GM18511 (cell line): Measurements from ENCODE around the gene SKA3.
A peak's percentile ranks its signal among the peaks of the same experiment; 100 is the strongest.
"Not testable (repeated sequence)": the region's sequence is repeated elsewhere in the genome, so short reads cannot be mapped to it uniquely, and the experiment has no call there.

Experiments
- ATAC-seq: cut with Tn5 transposase; IDR thresholded peaks from one replicate; pipeline ENCODE4 v1.9.1; 2021; ENCODE audit warnings: mild to moderate bottlenecking, moderate library complexity; ENCODE audit not compliant: unreplicated experiment

Gene SKA3

GRCh38 chr13:21176215-21176981, at the start of gene SKA3, which contains the start of gene MRPL57:
Gene SKA3, minus strand, starts transcription at chr13:21176552. Its CDS starts 75 bp downstream, at chr13:21176477.
Gene MRPL57, plus strand, starts transcription at chr13:21176658. Its CDS starts 259 bp downstream, at chr13:21176917.
- peak; percentile 90 for ATAC-seq

DNA sequence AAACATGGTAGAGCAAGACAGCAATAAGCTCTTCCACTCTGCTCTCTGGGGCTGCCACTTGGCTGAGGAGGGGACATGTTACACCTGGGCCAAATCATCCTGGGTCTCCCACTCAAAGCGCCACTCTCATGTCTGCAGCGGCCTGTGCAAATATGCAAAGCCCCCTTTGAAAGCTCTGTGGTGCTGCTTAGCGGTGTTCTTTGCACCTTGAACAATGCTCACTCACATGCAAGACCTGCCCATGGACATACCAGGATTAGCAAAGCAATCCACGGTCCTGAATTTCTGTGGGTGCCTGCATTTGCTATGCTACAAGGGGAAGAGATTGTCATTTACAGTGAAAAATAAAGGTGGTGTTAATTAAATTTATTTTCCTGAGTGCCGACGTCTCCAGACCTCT, 48.7 kb upstream of the SKA3 start:
- ATAC-seq = no peak

DNA sequence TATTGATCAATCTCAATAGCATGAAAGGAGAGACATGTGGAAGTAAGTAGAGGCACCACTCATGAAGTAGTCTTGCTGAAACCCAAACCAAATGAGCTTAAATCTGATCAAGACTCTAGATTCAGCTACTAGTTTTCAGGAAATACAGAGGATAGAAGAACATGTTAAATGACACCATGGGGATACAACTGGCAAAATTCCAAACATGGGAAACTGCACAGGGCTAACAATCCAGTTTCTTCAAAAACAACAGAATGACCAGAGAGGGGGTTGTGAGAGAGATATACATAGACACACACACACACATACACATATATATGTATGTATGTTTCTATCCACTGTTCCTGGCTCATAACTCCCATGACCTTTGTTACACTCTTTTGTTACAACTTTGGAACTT, 44.9 kb upstream of the SKA3 start:
- no peak for ATAC-seq

DNA sequence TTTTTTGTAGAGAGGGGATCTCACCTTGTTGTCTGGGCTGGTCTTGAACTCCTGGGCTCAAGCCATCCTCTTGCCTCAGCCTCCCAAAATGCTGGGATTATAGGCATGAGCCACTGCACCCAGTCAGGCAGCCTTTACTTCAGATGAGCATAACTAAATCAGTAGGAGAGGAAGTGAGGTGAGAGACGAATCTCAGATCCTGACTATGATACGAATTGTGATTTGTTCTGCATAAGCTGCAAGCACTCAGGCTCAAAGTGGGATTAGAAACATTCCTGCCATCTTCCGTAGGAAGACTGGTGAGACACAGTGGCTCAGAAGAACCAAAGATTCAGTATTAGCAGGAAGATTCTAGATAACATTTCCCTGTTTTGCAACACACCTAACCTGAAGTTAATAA, 43.4 kb upstream of the SKA3 start:
- ATAC-seq = not testable (repeated sequence)

DNA sequence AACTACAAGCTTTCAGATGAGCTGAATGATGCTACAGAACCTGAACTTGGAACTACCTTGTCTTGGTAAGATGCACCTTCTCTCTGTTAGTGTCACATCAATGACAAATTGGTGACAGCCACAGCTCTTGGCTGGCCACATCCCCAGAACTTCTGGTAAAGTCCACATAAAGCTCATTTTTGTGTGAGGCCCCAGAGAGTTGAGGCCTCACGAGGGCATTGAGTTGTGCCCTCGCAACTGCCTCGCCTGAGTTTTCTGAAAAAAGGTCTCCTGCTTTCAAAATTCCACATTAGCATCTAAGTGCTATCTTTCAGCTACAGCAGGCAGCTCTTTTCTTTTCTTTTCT, 42.7 kb upstream of the SKA3 start:
- ATAC-seq = peak; percentile 58

GRCh38 chr13:21218351-21219035, 42.1 kb upstream of the SKA3 start:
- peak; percentile 98 for ATAC-seq

DNA sequence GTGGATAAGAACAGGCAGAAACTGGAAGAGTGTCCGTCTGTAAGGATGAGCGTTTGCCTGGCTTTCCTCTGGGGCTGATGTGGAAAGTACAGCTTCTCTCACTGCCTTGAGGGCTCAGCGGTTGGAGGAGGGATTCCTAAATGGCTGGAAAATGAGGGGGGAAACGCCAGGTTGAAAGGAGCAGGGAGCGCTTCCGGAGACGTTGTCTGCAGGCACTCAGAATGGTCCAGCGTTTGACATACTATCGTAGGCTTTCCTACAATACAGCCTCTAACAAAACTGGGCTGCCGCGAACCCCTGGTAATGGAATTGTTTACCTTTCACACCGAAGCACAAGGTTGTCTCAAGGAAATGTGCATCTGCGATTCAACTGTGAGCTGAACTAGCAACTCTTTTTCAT, 40.0 kb upstream of the SKA3 start:
- ATAC-seq = no peak

- ATAC-seq = not testable (repeated sequence)
These were observed 39.1 kb upstream of the SKA3 start for GRCh38 chr13:21215419-21215818.

DNA sequence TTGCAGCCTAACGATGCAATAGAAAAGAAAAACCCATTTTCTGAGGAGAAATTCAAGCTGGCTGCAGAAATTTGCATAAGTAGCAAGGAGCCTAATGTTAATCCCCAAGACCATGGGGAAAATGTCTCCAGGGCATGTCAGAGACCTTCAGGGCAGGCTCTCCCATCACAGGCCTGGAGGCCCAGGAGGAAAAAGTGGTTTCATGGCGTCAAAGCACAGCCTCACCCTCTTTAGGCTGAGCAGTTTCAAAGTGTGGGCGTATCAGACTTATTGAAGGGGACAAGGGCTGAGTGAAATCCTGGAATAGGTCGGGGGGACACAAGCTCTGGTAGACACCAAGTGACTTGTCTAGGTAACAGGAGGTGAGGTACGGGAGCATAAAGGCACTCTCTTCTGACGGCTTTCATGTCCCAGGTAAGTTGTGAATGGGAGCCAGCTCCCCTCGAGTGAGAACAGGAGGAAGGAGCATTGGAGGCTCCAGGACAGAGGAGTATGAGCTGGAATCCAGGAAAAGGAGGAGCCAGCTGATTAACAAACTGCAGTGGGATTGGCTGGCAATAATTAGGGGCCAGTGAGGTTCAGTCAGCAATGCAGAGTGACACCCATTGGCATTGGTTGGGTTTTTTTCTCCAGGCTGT, 35.9 kb upstream of the SKA3 start:
- ATAC-seq = no peak

DNA sequence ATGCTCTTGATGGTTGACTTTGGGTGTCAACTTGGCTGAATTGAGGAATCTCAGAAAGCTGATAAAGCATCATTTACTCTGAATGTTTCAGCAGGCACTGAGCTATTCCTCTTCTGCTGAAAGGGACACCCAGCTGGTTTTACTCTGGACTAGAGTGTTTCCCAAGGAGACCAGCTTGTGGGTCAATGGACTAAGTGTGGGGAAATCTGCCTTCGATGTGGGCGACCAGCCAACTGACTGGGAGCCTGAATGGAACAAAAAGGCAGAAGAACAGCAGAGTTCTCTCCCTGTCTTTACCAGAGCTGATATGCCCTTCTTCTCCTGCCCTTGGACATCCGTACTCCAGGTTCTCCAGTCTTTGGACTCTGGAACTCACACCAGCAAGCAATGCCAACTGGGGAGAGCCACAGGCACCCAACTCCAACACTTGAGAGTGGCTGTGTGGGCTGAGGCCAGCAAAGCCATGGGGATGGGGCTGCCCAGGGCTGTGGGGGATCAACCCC, 32.4 kb upstream of the SKA3 start:
- no peak for ATAC-seq

DNA sequence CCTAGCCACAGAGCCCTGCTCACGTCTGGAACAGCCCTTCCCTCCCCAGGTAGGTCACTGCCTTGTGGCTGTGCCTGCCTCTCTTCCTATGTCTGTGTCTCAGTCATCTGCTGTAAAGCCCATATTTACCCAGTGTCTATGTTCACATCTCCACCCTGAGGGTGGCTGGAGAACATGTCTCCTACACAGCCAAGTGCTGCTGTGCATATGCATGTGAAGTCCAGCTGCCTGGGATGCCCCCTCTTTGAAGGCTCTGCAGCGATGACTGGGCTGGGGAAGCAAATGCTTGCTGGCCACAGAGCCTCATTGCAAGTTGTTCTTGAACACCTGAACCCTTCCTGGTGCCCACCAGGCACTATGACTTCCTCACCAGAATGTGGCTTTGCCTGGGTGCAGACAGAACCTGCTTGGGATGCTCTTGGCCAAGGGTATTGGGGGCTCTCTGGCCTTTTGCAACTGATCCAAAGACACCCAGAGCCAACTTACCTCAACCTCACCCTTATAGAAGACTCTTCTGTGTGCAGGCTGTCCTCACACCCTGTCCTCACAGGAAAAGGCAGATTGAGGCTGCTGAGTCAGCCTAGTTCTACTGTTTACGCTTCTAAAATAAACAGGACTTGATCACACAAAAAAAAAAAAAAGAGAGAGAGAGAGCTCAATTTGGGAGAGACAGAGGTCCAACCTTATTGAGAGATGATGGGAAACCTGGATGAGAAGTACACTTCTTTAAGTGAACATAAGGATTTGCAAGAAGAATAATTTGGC, 26.6 kb upstream of the SKA3 start:
- no peak for ATAC-seq

- not testable (repeated sequence) for ATAC-seq
These were observed 25.3 kb upstream of the SKA3 start for GRCh38 chr13:21201456-21202190.

DNA sequence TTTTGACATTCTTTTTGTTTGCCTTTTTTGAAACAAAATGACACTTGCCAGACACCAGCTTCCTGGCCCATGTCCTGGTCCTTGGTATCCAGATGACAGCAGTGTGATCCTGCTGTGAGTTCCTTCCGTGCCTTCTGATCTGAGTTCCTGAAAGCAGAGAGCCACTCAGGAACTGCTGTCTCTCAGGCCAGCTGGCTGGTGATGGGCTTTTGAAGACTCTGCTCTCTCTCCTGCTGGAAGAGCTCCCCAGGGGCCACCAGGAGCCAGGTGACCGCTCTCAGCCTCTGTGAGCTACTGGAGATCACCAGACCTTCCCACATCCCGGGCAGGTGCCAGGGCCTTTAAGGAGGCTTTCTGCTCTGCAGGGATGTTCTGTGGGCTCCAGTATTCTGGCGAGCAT, 22.0 kb upstream of the SKA3 start:
- ATAC-seq = not testable (repeated sequence)

GRCh38 chr13:21197606-21198225, 21.4 kb upstream of the SKA3 start:
- ATAC-seq = not testable (repeated sequence)

- not testable (repeated sequence) for ATAC-seq
These were observed 18.4 kb upstream of the SKA3 start for GRCh38 chr13:21194756-21195155.

DNA sequence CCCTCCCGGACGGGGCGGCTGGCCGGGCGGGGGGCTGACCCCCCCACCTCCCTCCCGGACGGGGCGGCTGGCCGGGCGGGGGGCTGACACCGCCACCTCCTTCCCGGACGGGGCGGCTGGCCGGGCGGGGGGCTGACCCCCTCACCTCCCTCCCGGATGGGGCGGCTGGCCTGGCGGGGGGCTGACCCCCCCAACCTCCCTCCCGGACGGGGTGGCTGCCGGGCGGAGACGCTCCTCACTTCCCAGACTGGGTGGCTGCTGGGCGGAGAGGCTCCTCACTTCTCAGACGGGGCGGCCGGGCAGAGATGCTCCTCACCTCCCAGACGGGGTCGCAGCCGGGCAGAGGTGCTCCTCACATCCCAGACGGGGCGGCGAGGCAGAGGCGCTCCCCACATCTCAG, 10.1 kb upstream of the SKA3 start:
- ATAC-seq = not testable (repeated sequence)

GRCh38 chr13:21181671-21182070, 5.3 kb upstream of the SKA3 start:
- no peak for ATAC-seq

DNA sequence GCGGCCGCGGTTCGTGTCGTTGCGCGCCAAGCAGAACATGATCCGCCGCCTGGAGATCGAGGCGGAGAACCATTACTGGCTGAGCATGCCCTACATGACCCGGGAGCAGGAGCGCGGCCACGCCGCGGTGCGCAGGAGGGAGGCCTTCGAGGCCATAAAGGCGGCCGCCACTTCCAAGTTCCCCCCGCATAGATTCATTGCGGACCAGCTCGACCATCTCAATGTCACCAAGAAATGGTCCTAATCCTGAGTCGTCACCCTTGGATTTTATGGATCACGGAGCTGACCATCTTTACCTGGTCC, 581 bp upstream of the SKA3 start:
- peak; percentile 42 for ATAC-seq

GRCh38 chr13:21175656-21176214, 617 bp downstream of the SKA3 start:
- no peak for ATAC-seq

DNA sequence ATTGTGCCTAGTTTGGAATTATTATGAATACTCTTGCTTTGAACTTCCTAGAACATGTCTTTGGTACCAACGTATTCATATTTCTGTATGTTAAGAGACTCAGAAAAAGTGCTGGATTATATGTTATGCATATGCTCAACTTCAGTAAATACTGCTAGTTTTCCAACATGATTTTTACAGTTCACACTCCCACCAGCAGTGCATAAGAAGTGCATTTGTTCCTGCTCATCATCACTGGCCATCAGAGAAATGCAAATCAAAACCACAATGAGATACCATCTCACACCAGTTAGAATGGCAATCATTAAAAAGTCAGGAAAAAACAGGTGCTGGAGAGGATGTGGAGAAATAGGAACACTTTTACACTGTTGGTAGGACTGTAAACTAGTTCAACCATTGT, 2.6 kb downstream of the SKA3 start:
- ATAC-seq = not testable (repeated sequence)
